Endodermal cell (in vitro differentiated cells): Measurements from ENCODE around the gene SDK1. TPM values are rescaled to one million over a fixed set of nuclear protein-coding genes. Genes with fewer than 3 reads are reported as not detected.

Source experiments
- DNase-seq: peaks from one replicate; pipeline ENCODE4 v3.0.0-alpha.2; 2017
- H3K27ac ChIP-seq: 2 replicates; pipeline ENCODE4 v1.5.1; 2013; ENCODE audit warnings: mild to moderate bottlenecking, low read depth, low read length, moderate library complexity
- H3K27me3 ChIP-seq: 2 replicates; pipeline ENCODE4 v1.6.1; 2013; ENCODE audit warnings: mild to moderate bottlenecking, low read length, moderate library complexity; ENCODE audit not compliant: insufficient read depth, control insufficient read depth, poor library complexity, severe bottlenecking
- H3K36me3 ChIP-seq: 2 replicates; pipeline ENCODE4 v1.7.0; 2013; ENCODE audit warnings: mild to moderate bottlenecking, low read length, moderate library complexity; ENCODE audit not compliant: control insufficient read depth, insufficient read depth
- H3K4me1 ChIP-seq: one replicate; pipeline ENCODE4 v1.7.0; 2013; ENCODE audit warnings: low read length; ENCODE audit not compliant: control insufficient read depth, insufficient read depth
- H3K4me3 ChIP-seq: 2 replicates; pipeline ENCODE4 v1.5.1; 2013; ENCODE audit warnings: mild to moderate bottlenecking, low read length, moderate library complexity
- H3K9ac ChIP-seq: 2 replicates; pipeline ENCODE4 v1.6.1; 2013; ENCODE audit warnings: mild to moderate bottlenecking, low read length, moderate library complexity; ENCODE audit not compliant: poor library complexity, severe bottlenecking; ENCODE audit errors: extremely low read depth
- H3K9me3 ChIP-seq: 2 replicates; pipeline ENCODE4 v1.6.1; 2013; ENCODE audit warnings: mild to moderate bottlenecking, low read length, moderate library complexity; ENCODE audit not compliant: control insufficient read depth
- H3K27ac Mint-ChIP-seq: 2 replicates; pipeline ENCODE4 v1.8.0; 2020; ENCODE audit warnings: mixed read lengths
- H3K27me3 Mint-ChIP-seq: 2 replicates; pipeline ENCODE4 v1.8.0; 2021; ENCODE audit warnings: mild to moderate bottlenecking, mixed read lengths; ENCODE audit not compliant: insufficient read depth
- H3K36me3 Mint-ChIP-seq: 2 replicates; pipeline ENCODE4 v1.8.0; 2020; ENCODE audit warnings: low read depth, mixed read lengths
- H3K4me1 Mint-ChIP-seq: 2 replicates; pipeline ENCODE4 v1.8.0; 2020; ENCODE audit warnings: mixed read lengths
- H3K4me3 Mint-ChIP-seq: 2 replicates; pipeline ENCODE4 v1.8.0; 2020; ENCODE audit warnings: mild to moderate bottlenecking, moderate library complexity, mixed read lengths
- H3K9me3 Mint-ChIP-seq: 2 replicates; pipeline ENCODE4 v1.8.0; 2020; ENCODE audit warnings: mild to moderate bottlenecking, mixed read lengths
- WGBS, 2 experiments: methylation state at CpG; one replicate each; pipeline versions ENCODE4 v1.1.5 to v1.1.7; 2013; ENCODE audit warnings: missing lambda C conversion rate in 2 of 2, mixed read lengths in 1 of 2; ENCODE audit not compliant: insufficient coverage in 1 of 2, insufficient read length in 1 of 2; 5-methylcytosine and 5-hydroxymethylcytosine counted together
- total RNA-seq, 2 donors: library from RNA; stranded (reverse); fragmentation: NEBNext Ultra II Directional in 1 of 2; extraction: Animal tissue kit (Norgen Biotek cat#: 25700) in 1 of 2; gene quantifications; 2 replicates in 1 of 2; 3 replicates in 1 of 2; pipeline ENCODE4 v1.2.1, GENCODE V29; 2021
- TF ChIP-seq, protein P1 (sequence below): fragments of 200-600 bp; sonication (generic); conservative IDR thresholded peaks from 2 replicates; pipeline ENCODE4 v1.5.0; 2021; ENCODE audit warnings: antibody characterized with exemption, mild to moderate bottlenecking

SDK1 gene
- total RNA-seq, 2 donors from 2014 or later = 22.7 to 23.1 TPM

DNA sequence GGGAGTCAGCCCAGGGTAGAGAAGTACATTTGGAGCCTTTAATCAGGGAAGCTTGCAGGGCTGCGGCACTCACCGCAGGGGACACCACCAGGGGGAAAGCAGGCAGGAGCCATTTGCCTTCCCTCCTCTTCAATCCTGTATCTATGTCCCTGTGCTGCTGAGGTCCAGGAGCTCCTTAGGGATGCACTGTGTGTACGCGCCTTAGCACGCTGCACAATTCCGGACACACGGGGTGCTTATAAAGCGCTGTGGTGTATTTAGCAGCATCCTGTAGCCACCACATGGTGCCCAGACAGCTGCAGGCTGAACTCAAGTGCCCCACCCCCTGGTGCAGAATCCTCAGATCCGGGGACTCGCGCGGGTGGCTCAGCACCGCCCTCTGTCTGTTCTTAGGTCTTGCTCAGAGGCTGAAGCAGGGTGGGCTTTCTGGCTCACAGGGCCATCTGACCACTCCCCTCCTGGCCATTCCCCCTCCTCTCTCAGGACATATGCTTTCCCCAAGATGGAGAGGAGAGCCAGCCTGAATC, 421.4 kb downstream of the SDK1 start:
- TF ChIP-seq, protein P1, sequence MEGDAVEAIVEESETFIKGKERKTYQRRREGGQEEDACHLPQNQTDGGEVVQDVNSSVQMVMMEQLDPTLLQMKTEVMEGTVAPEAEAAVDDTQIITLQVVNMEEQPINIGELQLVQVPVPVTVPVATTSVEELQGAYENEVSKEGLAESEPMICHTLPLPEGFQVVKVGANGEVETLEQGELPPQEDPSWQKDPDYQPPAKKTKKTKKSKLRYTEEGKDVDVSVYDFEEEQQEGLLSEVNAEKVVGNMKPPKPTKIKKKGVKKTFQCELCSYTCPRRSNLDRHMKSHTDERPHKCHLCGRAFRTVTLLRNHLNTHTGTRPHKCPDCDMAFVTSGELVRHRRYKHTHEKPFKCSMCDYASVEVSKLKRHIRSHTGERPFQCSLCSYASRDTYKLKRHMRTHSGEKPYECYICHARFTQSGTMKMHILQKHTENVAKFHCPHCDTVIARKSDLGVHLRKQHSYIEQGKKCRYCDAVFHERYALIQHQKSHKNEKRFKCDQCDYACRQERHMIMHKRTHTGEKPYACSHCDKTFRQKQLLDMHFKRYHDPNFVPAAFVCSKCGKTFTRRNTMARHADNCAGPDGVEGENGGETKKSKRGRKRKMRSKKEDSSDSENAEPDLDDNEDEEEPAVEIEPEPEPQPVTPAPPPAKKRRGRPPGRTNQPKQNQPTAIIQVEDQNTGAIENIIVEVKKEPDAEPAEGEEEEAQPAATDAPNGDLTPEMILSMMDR = peak; percentile 82
- H3K9me3 Mint-ChIP-seq = no peaks in the 10 kb centered on the region
- Histone ChIP-seq H3K27me3 (no peaks in the 10 kb centered on the region), H3K9ac (no peak overlapping the region), H3K36me3 (no peaks in the 10 kb centered on the region), H3K4me3 (no peak overlapping the region), H3K9me3 (no peaks in the 10 kb centered on the region), H3K27ac (no peak overlapping the region), H3K4me1 (peaks cover 11% of the 10 kb centered on the region)
- H3K27me3 Mint-ChIP-seq = no peaks in the 10 kb centered on the region
- WGBS, 2 experiments = 37 to 59% methylated on average over 6 to 13 of the region's 13 CpGs
- H3K4me1 Mint-ChIP-seq = peaks cover 31% of the 10 kb centered on the region
- no peak overlapping the region for H3K4me3 Mint-ChIP-seq
- no peaks in the 10 kb centered on the region for H3K36me3 Mint-ChIP-seq
- H3K27ac Mint-ChIP-seq = no peak overlapping the region
- peak; percentile 93 for DNase-seq

DNA sequence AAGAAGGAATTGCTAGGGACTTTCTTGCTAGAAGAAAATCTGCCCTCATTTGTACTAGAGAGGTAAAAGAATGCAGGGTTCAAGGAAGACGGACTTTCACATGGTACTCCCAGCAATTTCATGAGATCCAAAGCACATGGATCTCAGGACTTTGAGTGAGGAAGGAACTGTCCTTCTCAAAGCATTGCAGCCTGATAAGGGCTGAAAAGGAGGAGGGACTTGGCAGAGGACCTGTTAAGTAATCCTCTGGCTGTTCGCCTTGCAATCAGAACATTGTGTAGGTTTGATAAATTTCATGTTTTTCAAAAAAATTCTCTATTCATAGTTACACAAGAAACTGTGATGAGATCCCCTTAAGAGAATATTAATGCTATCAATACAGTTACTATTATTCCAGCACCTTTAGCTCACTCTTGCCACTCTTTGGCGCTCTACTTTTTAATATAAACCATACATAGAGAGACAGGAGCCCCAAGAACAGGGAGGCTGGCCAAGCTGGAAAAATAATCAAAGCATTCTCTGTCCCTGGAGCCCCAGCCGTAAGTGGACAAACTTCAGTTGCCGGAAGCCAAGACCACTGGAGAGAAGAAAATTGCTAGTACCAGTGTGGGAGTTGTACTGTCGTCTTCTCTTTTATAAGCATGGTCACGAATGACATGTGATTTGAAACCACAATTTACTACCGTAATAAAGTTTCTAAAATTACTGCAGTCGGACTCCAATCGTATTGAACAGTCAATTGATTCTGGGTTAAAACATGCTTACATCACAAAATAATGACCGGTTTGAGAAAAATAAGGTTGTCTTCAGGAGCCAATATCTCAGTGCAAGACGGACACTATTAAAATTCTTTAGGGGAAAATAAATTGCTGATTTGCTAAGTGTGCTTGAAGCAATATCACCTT, 424.4 kb downstream of the SDK1 start:
- H3K4me3 ChIP-seq = no peak overlapping the region
- H3K4me3 Mint-ChIP-seq = no peak overlapping the region
- no peak overlapping the region for H3K27ac Mint-ChIP-seq
- H3K27me3 ChIP-seq = no peaks in the 10 kb centered on the region
- H3K9ac ChIP-seq = no peak overlapping the region
- peaks cover 3% of the 10 kb centered on the region for H3K9me3 Mint-ChIP-seq
- no peak overlapping the region for H3K27ac ChIP-seq
- WGBS, 2 experiments = 95 to 97% methylated on average over 10 to 12 of the region's 12 CpGs
- no peaks in the 10 kb centered on the region for H3K9me3 ChIP-seq
- H3K4me1 ChIP-seq = peaks cover 11% of the 10 kb centered on the region
- TF ChIP-seq, protein P1 = no peak
- H3K36me3 ChIP-seq = no peaks in the 10 kb centered on the region
- H3K4me1 Mint-ChIP-seq = peaks cover 31% of the 10 kb centered on the region
- H3K27me3 Mint-ChIP-seq = no peaks in the 10 kb centered on the region
- DNase-seq = no peak
- peaks cover 8% of the 10 kb centered on the region for H3K36me3 Mint-ChIP-seq

DNA sequence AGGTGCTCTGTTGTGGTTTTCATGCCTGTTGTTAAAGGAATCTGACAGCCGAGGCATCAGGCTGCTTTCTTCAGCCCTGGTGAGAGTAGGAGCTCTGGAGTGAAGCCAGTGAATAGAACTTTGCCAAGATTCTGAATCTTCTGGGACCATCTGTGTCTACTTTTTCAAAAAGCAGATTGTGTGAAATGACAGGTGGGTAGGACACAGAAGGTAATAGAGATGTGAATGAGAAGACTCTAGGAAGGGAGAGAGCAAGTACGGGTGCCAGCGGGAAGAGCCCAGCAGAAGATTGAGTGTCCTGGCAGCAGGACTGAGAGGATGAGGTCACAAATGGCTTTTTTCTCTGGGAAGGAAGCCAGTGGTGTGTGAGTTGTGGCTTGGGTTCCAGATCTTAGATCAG, 429.2 kb downstream of the SDK1 start:
- 95 to 100% methylated on average over 3 of the region's 3 CpGs for WGBS, 2 experiments
- Histone ChIP-seq H3K9me3 (peaks cover 9% of the 10 kb centered on the region), H3K4me1 (peaks cover 5% of the 10 kb centered on the region), H3K27me3 (no peaks in the 10 kb centered on the region), H3K9ac (no peak overlapping the region), H3K4me3 (no peak overlapping the region), H3K27ac (no peak overlapping the region), H3K36me3 (no peaks in the 10 kb centered on the region)
- H3K4me3 Mint-ChIP-seq = no peak overlapping the region
- peaks cover 22% of the 10 kb centered on the region for H3K36me3 Mint-ChIP-seq
- H3K27me3 Mint-ChIP-seq = no peaks in the 10 kb centered on the region
- H3K9me3 Mint-ChIP-seq = peaks cover 14% of the 10 kb centered on the region
- DNase-seq = no peak
- H3K4me1 Mint-ChIP-seq = peaks cover 15% of the 10 kb centered on the region
- TF ChIP-seq, protein P1 = no peak
- H3K27ac Mint-ChIP-seq = no peak overlapping the region
